Measurements from ENCODE around the gene KLF11. TPM values are rescaled to one million over a fixed set of nuclear protein-coding genes. Genes with fewer than 3 reads are reported as not detected.

Gene KLF11
- total and polyA plus RNA-seq, 11 donors: 5.4 to 43.8 (median 19.4) TPM

- Histone ChIP-seq H3K36me3 (peaks cover 0 to 12% (median 0%) of the 10 kb centered on the region in 9 donors), H3K27me3 (no peaks in the 10 kb centered on the region), H3K4me1 (peaks cover 0 to 8% (median 0%) of the 10 kb centered on the region in 12 donors), H3K9me3 (peaks cover 0 to 9% (median 0%) of the 10 kb centered on the region in 12 donors), H3K4me3 (no peak overlapping the region), H3K27ac (no peak overlapping the region)
- DNase-seq: no peak
- TF ChIP-seq CTCF (IDR thresholded peaks at IDR 0.05) (no peak), POLR2A (IDR thresholded peaks at IDR 0.05) (no peak)
- intact Hi-C loops (cut with DNase I): no loop called here
- WGBS, 4 donors: 87 to 95% (median 93%) methylated on average over 9 of the region's 9 CpGs
- ATAC-seq: no peak
Observed at GRCh38 chr2:10063566-10063965, 20.2 kb downstream of the KLF11 start.

- no peak for ATAC-seq
- no peak for DNase-seq
- Histone ChIP-seq H3K4me3 (no peak overlapping the region), H3K4me1 (peaks cover 0 to 6% (median 0%) of the 10 kb centered on the region in 12 donors), H3K27me3 (no peaks in the 10 kb centered on the region), H3K36me3 (peaks cover 0 to 12% (median 0%) of the 10 kb centered on the region in 9 donors), H3K9me3 (peaks cover 0 to 9% (median 0%) of the 10 kb centered on the region in 12 donors), H3K27ac (no peak overlapping the region)
- intact Hi-C loops (cut with DNase I): no loop called here
- 92 to 93% (median 92%) methylated on average over 18 of the region's 18 CpGs for WGBS, 4 donors
- TF ChIP-seq CTCF (IDR thresholded peaks at IDR 0.05): no peak
- no peak for TF ChIP-seq POLR2A (IDR thresholded peaks at IDR 0.05)
Observed at GRCh38 chr2:10064932-10065772, 21.8 kb downstream of the KLF11 start.

- no peak for TF ChIP-seq POLR2A (IDR thresholded peaks at IDR 0.05)
- WGBS, 4 donors: 84 to 92% (median 90%) methylated on average over 6 of the region's 6 CpGs
Observed at GRCh38 chr2:10065773-10066055, 22.4 kb downstream of the KLF11 start.

GRCh38 chr2:10067330-10067729, 24.0 kb downstream of the KLF11 start:
- 73 to 100% (median 86%) methylated on average over 2 of the region's 2 CpGs for WGBS, 4 donors
- Histone ChIP-seq H3K27me3 (no peaks in the 10 kb centered on the region), H3K9me3 (peaks cover 0 to 9% (median 0%) of the 10 kb centered on the region in 12 donors), H3K27ac (no peak overlapping the region), H3K4me1 (peaks cover 0 to 2% (median 0%) of the 10 kb centered on the region in 12 donors), H3K4me3 (no peak overlapping the region), H3K36me3 (peaks cover 0 to 12% (median 0%) of the 10 kb centered on the region in 9 donors)
- no peak for TF ChIP-seq POLR2A (IDR thresholded peaks at IDR 0.05)
- TF ChIP-seq CTCF (IDR thresholded peaks at IDR 0.05): no peak
- ATAC-seq: no peak
- intact Hi-C loops (cut with DNase I): no loop called here
- no peak for DNase-seq

More at GRCh38 chr2:10065773-10066055, 22.4 kb downstream of the KLF11 start:
- Histone ChIP-seq H3K4me1 (peaks cover 0 to 1% (median 0%) of the 10 kb centered on the region in 12 donors), H3K27me3 (no peaks in the 10 kb centered on the region), H3K4me3 (no peak overlapping the region), H3K27ac (no peak overlapping the region), H3K36me3 (peaks cover 0 to 12% (median 0%) of the 10 kb centered on the region in 9 donors), H3K9me3 (peaks cover 0 to 9% (median 0%) of the 10 kb centered on the region in 12 donors)
- DNase-seq: no peak
- ATAC-seq: no peak
- intact Hi-C loops (cut with DNase I): no loop called here
